ENCODE results near the gene RABAC1. TPM values are rescaled to one million over a fixed set of nuclear protein-coding genes. Genes with fewer than 3 reads are reported as not detected.

Gene RABAC1
- total RNA-seq, 2 experiments from 2014 or later: 171 to 191 TPM

GRCh38 chr19:41912899-41913537 is 46.1 kb downstream of the RABAC1 start:
- BruUV-seq (replicated peaks): no TSS peak
- H3K27ac ChIP-seq (ENCODE audit: low read depth, low read length, poor library complexity, severe bottlenecking): no peak overlapping the region
- no peaks in the 10 kb centered on the region for H4K20me1 ChIP-seq (ENCODE audit: insufficient read depth, low read length)
- H3K4me2 ChIP-seq (ENCODE audit: low read length): no peak overlapping the region
- H3K4me3 ChIP-seq (ENCODE audit: low read depth, low read length, poor library complexity, severe bottlenecking): no peak overlapping the region
- ChIA-PET CTCF (ENCODE audit: unreplicated experiment) (no interaction called here), POLR2A (no interaction called here)
- intact Hi-C loops (cut with micrococcal nuclease; ENCODE audit: unreplicated experiment): no loop called here
- no peaks in the 10 kb centered on the region; the same call in 1 of the 2 replicates for H3K36me3 ChIP-seq (ENCODE audit: insufficient read depth, low read length)
- H3K4me1 ChIP-seq (ENCODE audit: insufficient read depth, low read length, poor library complexity, severe bottlenecking): peaks cover 13% of the 10 kb centered on the region
- no peaks in the 10 kb centered on the region for H3K79me2 ChIP-seq (ENCODE audit: insufficient read depth, low read depth, low read length)
- TF ChIP-seq CTCF (conservative IDR thresholded peaks at IDR 0.05; ENCODE audit: low read length) (no peak), EZH2phosphoT487 (IDR thresholded peaks at IDR 0.05; ENCODE audit: borderline replicate concordance, low read depth, low read length) (no peak)
- DNase-seq (ENCODE audit: low spot score): no peak
- H3K9me3 ChIP-seq (ENCODE audit: low read length): no peaks in the 10 kb centered on the region
- H2AFZ ChIP-seq (ENCODE audit: low read length): no peak overlapping the region
- no peaks in the 10 kb centered on the region for H3K9me2 ChIP-seq (ENCODE audit: insufficient read depth, low read length)

DNA sequence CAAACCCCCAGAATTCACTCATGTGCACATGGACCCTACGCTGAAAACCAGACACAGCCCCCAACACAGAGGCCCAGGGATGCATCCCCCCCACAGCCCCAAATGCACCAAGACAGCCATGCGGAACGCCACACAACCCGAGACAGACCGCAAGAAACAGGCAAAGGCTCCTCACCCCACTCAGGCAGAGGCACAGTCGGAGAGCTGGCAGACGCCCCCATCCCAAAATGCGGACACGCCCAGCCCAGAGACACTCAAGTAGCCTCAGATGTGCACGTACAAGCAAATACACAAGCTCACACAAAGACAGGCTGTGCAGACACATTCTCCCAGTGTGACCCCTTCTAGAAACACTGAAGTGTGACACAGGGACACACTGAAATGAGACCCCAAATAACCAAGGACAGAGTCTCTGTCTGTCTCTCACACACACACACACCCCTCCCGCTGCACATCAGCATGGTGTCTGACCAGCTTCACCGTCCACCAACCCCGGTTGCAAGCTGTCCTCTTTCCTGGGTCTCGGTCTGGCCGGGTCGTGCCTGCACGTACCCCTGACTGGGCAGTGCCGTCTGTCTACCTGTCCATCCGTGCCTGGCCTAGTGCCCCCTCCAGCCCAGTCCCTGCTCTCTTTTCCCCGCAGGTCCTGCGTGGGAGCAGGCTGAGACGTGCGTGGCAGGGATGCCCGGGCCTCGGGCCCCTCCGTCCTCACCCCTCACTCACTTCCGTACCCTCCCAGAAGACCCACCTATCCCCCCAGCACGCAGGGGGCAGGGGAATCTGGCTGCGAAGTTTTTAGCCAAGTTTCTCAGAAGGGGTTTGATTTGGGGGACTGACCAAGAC is 47.0 kb downstream of the RABAC1 start:
- Histone ChIP-seq H3K36me3 (ENCODE audit: insufficient read depth, low read length) (peaks cover 4% of the 10 kb centered on the region; the same call in 1 of the 2 replicates), H3K4me2 (ENCODE audit: low read length) (peak overlapping the region; percentile 5; the same call in 1 of the 2 replicates), H3K9me2 (ENCODE audit: insufficient read depth, low read length) (no peaks in the 10 kb centered on the region), H3K9me3 (ENCODE audit: low read length) (no peaks in the 10 kb centered on the region), H2AFZ (ENCODE audit: low read length) (no peak overlapping the region), H3K4me3 (ENCODE audit: low read depth, low read length, poor library complexity, severe bottlenecking) (no peak overlapping the region), H4K20me1 (ENCODE audit: insufficient read depth, low read length) (no peaks in the 10 kb centered on the region), H3K27ac (ENCODE audit: low read depth, low read length, poor library complexity, severe bottlenecking) (no peak overlapping the region), H3K79me2 (ENCODE audit: insufficient read depth, low read depth, low read length) (no peaks in the 10 kb centered on the region), H3K4me1 (ENCODE audit: insufficient read depth, low read length, poor library complexity, severe bottlenecking) (peaks cover 13% of the 10 kb centered on the region)
- BruUV-seq (replicated peaks): no TSS peak
- intact Hi-C loops (cut with micrococcal nuclease; ENCODE audit: unreplicated experiment): no loop called here
- POLR2A ChIA-PET: no interaction called here
- CTCF ChIA-PET (ENCODE audit: unreplicated experiment): no interaction called here
- peak; percentile 30 for DNase-seq (ENCODE audit: low spot score)
- TF ChIP-seq EZH2phosphoT487 (IDR thresholded peaks at IDR 0.05; ENCODE audit: borderline replicate concordance, low read depth, low read length): no peak
- no peak for TF ChIP-seq CTCF (conservative IDR thresholded peaks at IDR 0.05; ENCODE audit: low read length)

Measured in OCI-LY7 (cell line).